ENCODE results near the gene GNAI2.

The GNAI2 gene

DNA sequence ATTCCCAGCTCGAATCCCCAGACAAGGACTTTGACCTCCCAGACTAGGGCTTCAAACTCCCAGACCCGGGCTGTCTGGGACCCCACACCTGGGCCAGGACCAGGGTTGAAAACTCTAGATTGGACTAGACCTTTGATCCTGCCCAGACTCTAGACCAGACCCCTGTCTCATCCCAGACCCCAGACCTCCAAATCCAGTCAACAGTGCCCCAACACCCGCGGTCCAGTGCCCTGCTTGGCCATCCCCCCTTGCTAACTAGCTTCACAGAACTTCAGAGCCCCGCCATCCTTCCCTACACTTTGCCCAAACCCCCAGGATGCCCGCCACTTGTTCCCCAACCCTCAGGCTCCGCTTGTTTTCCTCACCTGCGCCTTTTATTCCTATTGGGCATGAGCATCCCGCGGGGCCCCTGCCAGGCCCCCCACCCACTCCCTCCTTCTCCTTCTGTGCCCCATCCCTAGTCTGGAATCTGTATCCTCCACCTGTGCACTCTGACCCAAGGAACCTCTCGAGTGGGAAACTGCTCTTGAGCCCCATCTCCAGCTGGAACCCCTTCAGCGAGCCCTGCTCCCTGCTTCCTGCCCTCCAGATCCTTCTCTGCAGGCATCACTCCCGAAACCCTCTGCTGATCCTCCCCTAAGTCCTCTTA is 604 bp downstream of the GNAI2 start:
- TF ChIP-seq EZH2phosphoT487 (IDR thresholded peaks at IDR 0.05; ENCODE audit: borderline replicate concordance, low read length) = no peak
- TF ChIP-seq, protein P1, sequence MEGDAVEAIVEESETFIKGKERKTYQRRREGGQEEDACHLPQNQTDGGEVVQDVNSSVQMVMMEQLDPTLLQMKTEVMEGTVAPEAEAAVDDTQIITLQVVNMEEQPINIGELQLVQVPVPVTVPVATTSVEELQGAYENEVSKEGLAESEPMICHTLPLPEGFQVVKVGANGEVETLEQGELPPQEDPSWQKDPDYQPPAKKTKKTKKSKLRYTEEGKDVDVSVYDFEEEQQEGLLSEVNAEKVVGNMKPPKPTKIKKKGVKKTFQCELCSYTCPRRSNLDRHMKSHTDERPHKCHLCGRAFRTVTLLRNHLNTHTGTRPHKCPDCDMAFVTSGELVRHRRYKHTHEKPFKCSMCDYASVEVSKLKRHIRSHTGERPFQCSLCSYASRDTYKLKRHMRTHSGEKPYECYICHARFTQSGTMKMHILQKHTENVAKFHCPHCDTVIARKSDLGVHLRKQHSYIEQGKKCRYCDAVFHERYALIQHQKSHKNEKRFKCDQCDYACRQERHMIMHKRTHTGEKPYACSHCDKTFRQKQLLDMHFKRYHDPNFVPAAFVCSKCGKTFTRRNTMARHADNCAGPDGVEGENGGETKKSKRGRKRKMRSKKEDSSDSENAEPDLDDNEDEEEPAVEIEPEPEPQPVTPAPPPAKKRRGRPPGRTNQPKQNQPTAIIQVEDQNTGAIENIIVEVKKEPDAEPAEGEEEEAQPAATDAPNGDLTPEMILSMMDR (IDR thresholded peaks at IDR 0.05; ENCODE audit: low read depth, low read length, poor library complexity, severe bottlenecking) = no peak
- peaks cover 49% of the 10 kb centered on the region for H3K4me1 ChIP-seq (ENCODE audit: control insufficient read depth, low read length)
- no peaks in the 10 kb centered on the region for H3F3A ChIP-seq (ENCODE audit: control insufficient read depth, insufficient read depth)
- peak overlapping the region; percentile 86 for H3K4me2 ChIP-seq (ENCODE audit: low read length)
- H3K9me2 ChIP-seq (replicated peaks; ENCODE audit: control insufficient read depth, low read length) = no peaks in the 10 kb centered on the region
- peak overlapping the region; percentile 79 for H3K4me3 ChIP-seq (ENCODE audit: low read length)
- no peaks in the 10 kb centered on the region for H3K27me3 ChIP-seq (ENCODE audit: control insufficient read depth, low read length)
- no peaks in the 10 kb centered on the region for H3K9me3 ChIP-seq (ENCODE audit: control insufficient read depth, insufficient read depth, low read length)
- H4K20me1 ChIP-seq (ENCODE audit: control insufficient read depth, insufficient read depth, low read depth, low read length) = peaks cover 7% of the 10 kb centered on the region; the same call in 1 of the 2 replicates
- H3K36me3 ChIP-seq (ENCODE audit: control insufficient read depth, low read length) = peaks cover 28% of the 10 kb centered on the region
- H3K27ac ChIP-seq (ENCODE audit: low read depth, low read length) = peak overlapping the region; percentile 40
- peaks cover 55% of the 10 kb centered on the region for H3K79me2 ChIP-seq (ENCODE audit: control insufficient read depth, low read length)

DNA sequence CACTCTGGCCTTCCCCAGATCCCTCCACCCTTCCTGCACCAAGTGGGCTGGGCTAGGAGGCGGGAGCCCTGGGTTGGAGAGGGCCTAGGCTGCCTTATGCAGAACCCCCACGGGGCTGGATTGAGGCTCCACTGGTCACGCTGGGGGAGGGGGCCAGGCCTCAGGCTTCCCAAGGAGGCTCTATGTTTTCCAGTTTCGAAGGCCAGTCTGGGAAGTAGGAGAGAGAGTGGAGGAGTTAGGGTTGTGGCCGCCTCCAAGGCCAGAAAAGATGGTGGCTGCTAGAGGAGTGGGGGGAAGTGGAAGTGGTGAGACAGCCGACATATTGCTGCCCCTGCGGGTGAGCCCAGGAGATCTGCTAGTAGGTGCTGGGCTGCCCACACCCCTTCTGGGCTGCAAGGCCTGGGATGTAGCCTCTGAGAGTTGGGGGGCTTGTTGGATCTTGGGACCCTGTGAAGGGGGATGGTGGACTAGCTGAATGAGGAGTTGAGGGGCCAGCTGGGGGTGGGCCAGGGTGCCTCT is 1.2 kb downstream of the GNAI2 start:
- Histone ChIP-seq H3K79me2 (ENCODE audit: control insufficient read depth, low read length) (peaks cover 61% of the 10 kb centered on the region), H3K4me3 (ENCODE audit: low read length) (peak overlapping the region; percentile 79), H3K4me2 (ENCODE audit: low read length) (peak overlapping the region; percentile 86), H3K27ac (ENCODE audit: low read depth, low read length) (peak overlapping the region; percentile 40), H3F3A (ENCODE audit: control insufficient read depth, insufficient read depth) (no peaks in the 10 kb centered on the region), H3K27me3 (ENCODE audit: control insufficient read depth, low read length) (no peaks in the 10 kb centered on the region), H4K20me1 (ENCODE audit: control insufficient read depth, insufficient read depth, low read depth, low read length) (peaks cover 13% of the 10 kb centered on the region; the same call in 1 of the 2 replicates), H3K36me3 (ENCODE audit: control insufficient read depth, low read length) (peaks cover 33% of the 10 kb centered on the region), H3K9me3 (ENCODE audit: control insufficient read depth, insufficient read depth, low read length) (no peaks in the 10 kb centered on the region), H3K4me1 (ENCODE audit: control insufficient read depth, low read length) (peaks cover 55% of the 10 kb centered on the region), H3K9me2 (replicated peaks; ENCODE audit: control insufficient read depth, low read length) (no peaks in the 10 kb centered on the region)
- no peak for TF ChIP-seq EZH2phosphoT487 (IDR thresholded peaks at IDR 0.05; ENCODE audit: borderline replicate concordance, low read length)
- TF ChIP-seq, protein P1 (IDR thresholded peaks at IDR 0.05; ENCODE audit: low read depth, low read length, poor library complexity, severe bottlenecking) = no peak

DNA sequence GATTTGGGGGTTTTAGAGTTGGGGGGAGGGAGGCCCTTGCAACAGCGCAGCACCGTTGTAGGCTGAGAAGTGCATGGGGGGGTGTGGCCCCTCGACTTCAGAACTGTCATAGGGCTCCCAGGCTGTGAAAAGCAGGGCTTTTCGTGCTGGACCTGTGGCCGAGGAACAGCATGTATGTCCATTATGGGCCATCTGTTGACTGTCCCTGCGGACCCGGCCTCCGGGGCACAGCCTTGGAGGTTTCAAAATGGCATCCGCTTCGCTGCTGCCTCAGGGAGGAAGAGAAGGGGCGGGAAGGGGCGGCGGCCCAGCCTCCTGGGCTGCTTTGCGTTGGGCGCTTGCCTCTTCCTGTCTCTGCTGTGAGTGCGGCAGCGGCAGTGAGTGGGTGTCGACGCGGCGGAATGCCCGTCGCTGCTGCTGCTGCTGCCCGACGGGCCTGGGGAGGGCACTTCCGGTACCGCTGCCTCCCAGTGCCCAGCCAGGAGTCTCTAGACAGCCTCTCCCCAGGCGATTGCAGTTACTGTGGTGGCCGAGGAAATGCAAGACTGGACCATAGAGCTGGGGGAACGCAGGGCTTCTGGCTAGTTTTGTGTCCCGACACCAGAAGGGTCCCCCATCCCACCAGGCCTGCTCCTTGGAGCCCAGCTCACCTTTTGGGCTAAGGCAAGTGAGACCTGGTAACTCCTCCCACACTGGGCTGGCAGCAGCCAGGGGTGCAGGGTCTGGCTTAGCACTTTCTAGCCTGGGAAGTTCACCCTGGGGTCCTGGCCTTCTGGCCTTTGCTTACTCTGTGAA is 1.9 kb downstream of the GNAI2 start:
- no peaks in the 10 kb centered on the region for H3K9me2 ChIP-seq (replicated peaks; ENCODE audit: control insufficient read depth, low read length)
- H4K20me1 ChIP-seq (ENCODE audit: control insufficient read depth, insufficient read depth, low read depth, low read length) = peaks cover 13% of the 10 kb centered on the region; the same call in 1 of the 2 replicates
- TF ChIP-seq, protein P1 (IDR thresholded peaks at IDR 0.05; ENCODE audit: low read depth, low read length, poor library complexity, severe bottlenecking) = no peak
- no peak for TF ChIP-seq EZH2phosphoT487 (IDR thresholded peaks at IDR 0.05; ENCODE audit: borderline replicate concordance, low read length)
- H3K4me2 ChIP-seq (ENCODE audit: low read length) = peak overlapping the region; percentile 86
- H3K79me2 ChIP-seq (ENCODE audit: control insufficient read depth, low read length) = peaks cover 68% of the 10 kb centered on the region
- peaks cover 62% of the 10 kb centered on the region for H3K4me1 ChIP-seq (ENCODE audit: control insufficient read depth, low read length)
- H3K27ac ChIP-seq (ENCODE audit: low read depth, low read length) = peak overlapping the region; percentile 40
- H3K27me3 ChIP-seq (ENCODE audit: control insufficient read depth, low read length) = no peaks in the 10 kb centered on the region
- H3K9me3 ChIP-seq (ENCODE audit: control insufficient read depth, insufficient read depth, low read length) = no peaks in the 10 kb centered on the region
- H3F3A ChIP-seq (ENCODE audit: control insufficient read depth, insufficient read depth) = peaks cover 5% of the 10 kb centered on the region
- H3K4me3 ChIP-seq (ENCODE audit: low read length) = peak overlapping the region; percentile 79
- H3K36me3 ChIP-seq (ENCODE audit: control insufficient read depth, low read length) = peaks cover 37% of the 10 kb centered on the region
